Measurements from ENCODE around the gene SIVA1. TPM values are rescaled to one million over a fixed set of nuclear protein-coding genes. Genes with fewer than 3 reads are reported as not detected.
A peak's percentile ranks its signal among the peaks of the same experiment; 100 is the strongest.

Gene SIVA1
- total RNA-seq, 1 experiment from 2014 or later, result 128 TPM

DNA sequence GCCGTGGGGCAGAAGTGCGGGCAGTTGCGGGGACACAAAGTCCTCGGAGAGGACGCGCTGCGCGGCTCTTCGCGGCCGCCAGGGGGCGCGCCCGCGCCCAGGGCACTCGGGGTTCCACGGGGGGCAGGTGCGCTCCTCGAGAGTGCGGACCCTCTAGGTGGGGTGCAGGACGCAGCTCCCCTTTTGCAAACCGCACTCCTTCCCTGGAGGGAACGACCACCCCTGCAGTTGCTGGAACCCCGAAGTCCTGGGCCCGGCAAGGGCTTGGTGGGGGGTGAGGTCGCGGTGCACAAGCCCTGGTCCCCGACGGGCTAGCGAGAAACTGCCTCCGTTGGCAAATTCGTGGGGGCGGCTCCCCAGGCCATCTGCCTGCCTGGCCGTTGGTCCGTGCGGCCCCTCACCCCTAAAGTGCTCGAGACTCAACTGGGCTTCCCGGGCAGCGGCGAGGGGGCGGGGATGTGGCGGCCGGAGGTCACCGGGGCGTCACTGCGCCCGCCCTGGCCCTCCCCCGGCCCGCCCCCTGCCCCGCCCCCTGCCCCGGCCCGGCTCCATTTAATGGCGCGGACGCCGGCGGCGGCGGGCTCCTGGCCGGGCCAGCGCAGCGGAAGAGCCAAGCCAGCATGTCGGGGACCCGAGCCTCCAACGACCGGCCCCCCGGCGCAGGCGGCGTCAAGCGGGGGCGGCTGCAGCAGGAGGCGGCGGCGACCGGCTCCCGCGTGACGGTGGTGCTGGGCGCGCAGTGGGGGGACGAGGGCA, 29.1 kb upstream of the SIVA1 start, which contains the start of gene ADSS1 (continued):
- TF ChIP-seq NFE2L1 (CRISPR knock-in tag; IDR thresholded peaks at IDR 0.05), result no peak
- no peak; the same call in 1 of the 2 replicates for TF ChIP-seq TP53 (CRISPR knock-in tag; IDR thresholded peaks at IDR 0.05)
- no peak for TF ChIP-seq ZNF416 (CRISPR knock-in tag; IDR thresholded peaks at IDR 0.05)
- TF ChIP-seq PRRX2 (CRISPR knock-in tag; IDR thresholded peaks at IDR 0.05), result peak; percentile 48; the same call in 1 of the 2 replicates
- TF ChIP-seq NFYB (CRISPR knock-in tag; conservative IDR thresholded peaks at IDR 0.05; ENCODE audit: low read depth), result no peak
- TF ChIP-seq CREB1 (CRISPR knock-in tag; IDR thresholded peaks at IDR 0.05), result no peak
- TF ChIP-seq GTF2I (CRISPR knock-in tag; conservative IDR thresholded peaks at IDR 0.05), result no peak
- no peak for TF ChIP-seq ZNF423 (CRISPR knock-in tag; IDR thresholded peaks at IDR 0.05)
- TF ChIP-seq SMAD3 (CRISPR knock-in tag; IDR thresholded peaks at IDR 0.05; ENCODE audit: borderline replicate concordance), result no peak
- TF ChIP-seq, protein P1, sequence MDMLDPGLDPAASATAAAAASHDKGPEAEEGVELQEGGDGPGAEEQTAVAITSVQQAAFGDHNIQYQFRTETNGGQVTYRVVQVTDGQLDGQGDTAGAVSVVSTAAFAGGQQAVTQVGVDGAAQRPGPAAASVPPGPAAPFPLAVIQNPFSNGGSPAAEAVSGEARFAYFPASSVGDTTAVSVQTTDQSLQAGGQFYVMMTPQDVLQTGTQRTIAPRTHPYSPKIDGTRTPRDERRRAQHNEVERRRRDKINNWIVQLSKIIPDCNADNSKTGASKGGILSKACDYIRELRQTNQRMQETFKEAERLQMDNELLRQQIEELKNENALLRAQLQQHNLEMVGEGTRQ (CRISPR knock-in tag; IDR thresholded peaks at IDR 0.05), result peak; percentile 17; the same call in 1 of the 2 replicates
- no peak for TF ChIP-seq HMGA2 (CRISPR knock-in tag; IDR thresholded peaks at IDR 0.05)
- TF ChIP-seq NR1H2 (CRISPR knock-in tag; IDR thresholded peaks at IDR 0.05), result no peak
- TF ChIP-seq, protein P2, sequence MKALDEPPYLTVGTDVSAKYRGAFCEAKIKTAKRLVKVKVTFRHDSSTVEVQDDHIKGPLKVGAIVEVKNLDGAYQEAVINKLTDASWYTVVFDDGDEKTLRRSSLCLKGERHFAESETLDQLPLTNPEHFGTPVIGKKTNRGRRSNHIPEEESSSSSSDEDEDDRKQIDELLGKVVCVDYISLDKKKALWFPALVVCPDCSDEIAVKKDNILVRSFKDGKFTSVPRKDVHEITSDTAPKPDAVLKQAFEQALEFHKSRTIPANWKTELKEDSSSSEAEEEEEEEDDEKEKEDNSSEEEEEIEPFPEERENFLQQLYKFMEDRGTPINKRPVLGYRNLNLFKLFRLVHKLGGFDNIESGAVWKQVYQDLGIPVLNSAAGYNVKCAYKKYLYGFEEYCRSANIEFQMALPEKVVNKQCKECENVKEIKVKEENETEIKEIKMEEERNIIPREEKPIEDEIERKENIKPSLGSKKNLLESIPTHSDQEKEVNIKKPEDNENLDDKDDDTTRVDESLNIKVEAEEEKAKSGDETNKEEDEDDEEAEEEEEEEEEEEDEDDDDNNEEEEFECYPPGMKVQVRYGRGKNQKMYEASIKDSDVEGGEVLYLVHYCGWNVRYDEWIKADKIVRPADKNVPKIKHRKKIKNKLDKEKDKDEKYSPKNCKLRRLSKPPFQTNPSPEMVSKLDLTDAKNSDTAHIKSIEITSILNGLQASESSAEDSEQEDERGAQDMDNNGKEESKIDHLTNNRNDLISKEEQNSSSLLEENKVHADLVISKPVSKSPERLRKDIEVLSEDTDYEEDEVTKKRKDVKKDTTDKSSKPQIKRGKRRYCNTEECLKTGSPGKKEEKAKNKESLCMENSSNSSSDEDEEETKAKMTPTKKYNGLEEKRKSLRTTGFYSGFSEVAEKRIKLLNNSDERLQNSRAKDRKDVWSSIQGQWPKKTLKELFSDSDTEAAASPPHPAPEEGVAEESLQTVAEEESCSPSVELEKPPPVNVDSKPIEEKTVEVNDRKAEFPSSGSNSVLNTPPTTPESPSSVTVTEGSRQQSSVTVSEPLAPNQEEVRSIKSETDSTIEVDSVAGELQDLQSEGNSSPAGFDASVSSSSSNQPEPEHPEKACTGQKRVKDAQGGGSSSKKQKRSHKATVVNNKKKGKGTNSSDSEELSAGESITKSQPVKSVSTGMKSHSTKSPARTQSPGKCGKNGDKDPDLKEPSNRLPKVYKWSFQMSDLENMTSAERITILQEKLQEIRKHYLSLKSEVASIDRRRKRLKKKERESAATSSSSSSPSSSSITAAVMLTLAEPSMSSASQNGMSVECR (CRISPR knock-in tag; IDR thresholded peaks at IDR 0.05; ENCODE audit: borderline replicate concordance), result peak; percentile 18; the same call in 1 of the 2 replicates
- no peak for TF ChIP-seq JAZF1 (CRISPR knock-in tag; IDR thresholded peaks at IDR 0.05)
- no peak for TF ChIP-seq ZBTB21 (CRISPR knock-in tag; IDR thresholded peaks at IDR 0.05; ENCODE audit: borderline replicate concordance)
- TF ChIP-seq, protein P3, sequence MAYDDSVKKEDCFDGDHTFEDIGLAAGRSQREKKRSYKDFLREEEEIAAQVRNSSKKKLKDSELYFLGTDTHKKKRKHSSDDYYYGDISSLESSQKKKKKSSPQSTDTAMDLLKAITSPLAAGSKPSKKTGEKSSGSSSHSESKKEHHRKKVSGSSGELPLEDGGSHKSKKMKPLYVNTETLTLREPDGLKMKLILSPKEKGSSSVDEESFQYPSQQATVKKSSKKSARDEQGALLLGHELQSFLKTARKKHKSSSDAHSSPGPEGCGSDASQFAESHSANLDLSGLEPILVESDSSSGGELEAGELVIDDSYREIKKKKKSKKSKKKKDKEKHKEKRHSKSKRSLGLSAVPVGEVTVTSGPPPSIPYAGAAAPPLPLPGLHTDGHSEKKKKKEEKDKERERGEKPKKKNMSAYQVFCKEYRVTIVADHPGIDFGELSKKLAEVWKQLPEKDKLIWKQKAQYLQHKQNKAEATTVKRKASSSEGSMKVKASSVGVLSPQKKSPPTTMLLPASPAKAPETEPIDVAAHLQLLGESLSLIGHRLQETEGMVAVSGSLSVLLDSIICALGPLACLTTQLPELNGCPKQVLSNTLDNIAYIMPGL (CRISPR knock-in tag; IDR thresholded peaks at IDR 0.05), result peak; percentile 65
- peak; percentile 66; the same call in 1 of the 2 replicates for TF ChIP-seq EMX1 (CRISPR knock-in tag; IDR thresholded peaks at IDR 0.05)
- TF ChIP-seq, protein P4, sequence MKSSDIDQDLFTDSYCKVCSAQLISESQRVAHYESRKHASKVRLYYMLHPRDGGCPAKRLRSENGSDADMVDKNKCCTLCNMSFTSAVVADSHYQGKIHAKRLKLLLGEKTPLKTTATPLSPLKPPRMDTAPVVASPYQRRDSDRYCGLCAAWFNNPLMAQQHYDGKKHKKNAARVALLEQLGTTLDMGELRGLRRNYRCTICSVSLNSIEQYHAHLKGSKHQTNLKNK (CRISPR knock-in tag; IDR thresholded peaks at IDR 0.05), result no peak
- peak; percentile 33; the same call in 1 of the 2 replicates for TF ChIP-seq TEAD1 (CRISPR knock-in tag; IDR thresholded peaks at IDR 0.05)
- TF ChIP-seq, protein P5, sequence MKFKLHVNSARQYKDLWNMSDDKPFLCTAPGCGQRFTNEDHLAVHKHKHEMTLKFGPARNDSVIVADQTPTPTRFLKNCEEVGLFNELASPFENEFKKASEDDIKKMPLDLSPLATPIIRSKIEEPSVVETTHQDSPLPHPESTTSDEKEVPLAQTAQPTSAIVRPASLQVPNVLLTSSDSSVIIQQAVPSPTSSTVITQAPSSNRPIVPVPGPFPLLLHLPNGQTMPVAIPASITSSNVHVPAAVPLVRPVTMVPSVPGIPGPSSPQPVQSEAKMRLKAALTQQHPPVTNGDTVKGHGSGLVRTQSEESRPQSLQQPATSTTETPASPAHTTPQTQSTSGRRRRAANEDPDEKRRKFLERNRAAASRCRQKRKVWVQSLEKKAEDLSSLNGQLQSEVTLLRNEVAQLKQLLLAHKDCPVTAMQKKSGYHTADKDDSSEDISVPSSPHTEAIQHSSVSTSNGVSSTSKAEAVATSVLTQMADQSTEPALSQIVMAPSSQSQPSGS (CRISPR knock-in tag; IDR thresholded peaks at IDR 0.05; ENCODE audit: borderline replicate concordance, low read depth), result no peak
